ENCODE results near the gene AGMO. TPM values are rescaled to one million over a fixed set of nuclear protein-coding genes. Genes with fewer than 3 reads are reported as not detected.

AGMO gene
- total and polyA plus RNA-seq, 2 of the 8 experiments (the other 6 are each of a cell fraction or from before 2014, with no cell fraction given), result 0.22 to 0.45 TPM

DNA sequence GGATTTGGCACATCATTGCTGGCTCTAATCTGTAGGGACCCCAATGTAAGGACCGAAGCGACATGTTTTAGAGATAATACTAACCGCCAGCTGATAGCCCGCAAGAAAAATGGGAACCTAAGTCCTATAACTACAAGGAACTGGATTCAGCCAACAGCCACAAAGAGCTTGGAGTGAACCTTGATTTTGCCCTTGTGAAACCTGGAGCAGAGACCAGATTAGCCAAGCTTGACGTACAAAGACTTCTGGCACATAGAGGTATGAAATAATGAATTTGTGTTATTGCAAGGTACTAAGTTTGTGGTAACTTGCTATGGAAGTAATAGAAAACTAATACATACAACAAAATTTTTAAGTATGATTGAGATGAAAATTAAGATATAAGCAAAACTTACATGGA is 246.9 kb downstream of the AGMO start:
- no peak overlapping the region for H2BK20ac ChIP-seq (ENCODE audit: low read length)
- TF ChIP-seq JUND (IDR thresholded peaks at IDR 0.05; ENCODE audit: low read length), result no peak
- no peak for TF ChIP-seq RAD21 (IDR thresholded peaks at IDR 0.05 in 1 of 2, conservative IDR thresholded peaks at IDR 0.05 in 1 of 2; ENCODE audit: low read depth in 2 of 2, low read length in 2 of 2)
- no peak overlapping the region for H2BK12ac ChIP-seq (ENCODE audit: low read depth, low read length)

More for the DNA sequence above, 246.9 kb downstream of the AGMO start:
- Histone ChIP-seq H3K23ac (ENCODE audit: insufficient read length) (no peak overlapping the region), H3K14ac (ENCODE audit: insufficient read length) (no peak overlapping the region), H3K4me3 (ENCODE audit: extremely low read depth in 1 of 4, insufficient read depth in 2 of 4, low read depth in 3 of 4, low read length in 4 of 4) (no peak overlapping the region), H3K4me1 (replicated peaks in 1 of 4; ENCODE audit: control insufficient read depth in 3 of 4, insufficient read depth in 4 of 4, low read length in 3 of 4) (no peaks in the 10 kb centered on the region), H3K27me3 (replicated peaks in 1 of 4; ENCODE audit: control insufficient read depth in 3 of 4, extremely low read depth in 1 of 4, insufficient read depth in 3 of 4, low read length in 3 of 4) (no peaks in the 10 kb centered on the region), H2AFZ (ENCODE audit: low read length) (no peak overlapping the region), H4K5ac (ENCODE audit: insufficient read length, low read depth, low read length) (no peak overlapping the region), H3K4ac (replicated peaks; ENCODE audit: insufficient read length, low read depth, low read length) (no peak overlapping the region), H3K18ac (ENCODE audit: extremely low read depth, low read length) (no peak overlapping the region), H3K56ac (replicated peaks; ENCODE audit: insufficient read length, low read depth, low read length) (no peak overlapping the region), H3K23me2 (ENCODE audit: low read depth, low read length) (no peaks in the 10 kb centered on the region), H3K9me3 (ENCODE audit: insufficient read depth in 2 of 2, low read depth in 1 of 2, low read length in 1 of 2) (no peaks in the 10 kb centered on the region), H3K79me1 (ENCODE audit: low read depth, low read length) (no peaks in the 10 kb centered on the region), H3K27ac (ENCODE audit: low read depth, low read length) (no peak overlapping the region), H4K91ac (replicated peaks; ENCODE audit: insufficient read length, low read length) (no peak overlapping the region), H4K8ac (ENCODE audit: extremely low read depth, insufficient read depth, low read length) (no peak overlapping the region), H3K36me3 (ENCODE audit: control insufficient read depth in 2 of 4, insufficient read depth in 4 of 4, low read length in 3 of 4) (no peaks in the 10 kb centered on the region), H2BK120ac (replicated peaks; ENCODE audit: low read depth, low read length) (no peak overlapping the region), H3K4me2 (ENCODE audit: insufficient read depth in 1 of 2, low read depth in 2 of 2, low read length in 2 of 2) (no peak overlapping the region), H3K79me2 (ENCODE audit: control insufficient read depth in 1 of 2, insufficient read depth in 2 of 2, low read length in 2 of 2) (no peaks in the 10 kb centered on the region), H3K9ac (replicated peaks in 1 of 4; ENCODE audit: extremely low read depth in 1 of 4, low read depth in 3 of 4, low read length in 3 of 4) (no peak overlapping the region), H2BK15ac (ENCODE audit: low read length) (no peak overlapping the region), H2BK5ac (ENCODE audit: low read depth, low read length) (no peak overlapping the region), H4K20me1 (replicated peaks in 1 of 2; ENCODE audit: control insufficient read depth in 1 of 2, insufficient read depth in 2 of 2, low read length in 2 of 2) (no peaks in the 10 kb centered on the region), H2AK5ac (ENCODE audit: low read depth, low read length) (no peak overlapping the region)
- FAIRE-seq (no peak), DNase-seq (ENCODE audit: low read depth in 1 of 2, low spot score in 2 of 2) (no peak)
- WGBS, 2 experiments (ENCODE audit: extremely low coverage in 1 of 2, insufficient coverage in 1 of 2, insufficient read length in 1 of 2, insufficient replicate concordance in 2 of 2, low coverage in 1 of 2, low lambda C conversion rate in 2 of 2, missing lambda C conversion rate in 1 of 2), result 94% methylated on average over 5 of the region's 5 CpGs; no CpG with 5 or more reads in 1 of the 2 experiments
- ChIA-PET CTCF (ENCODE audit: partially characterized antibody) (interaction anchor here (0.9 kb wide), 1 partner anchor 13 kb away, joined by 3 read pairs; no protein-coding TSS in a partner anchor), POLR2A (ENCODE audit: partially characterized antibody) (no interaction called here)
